HUES48 (cell line): Measurements from ENCODE around the gene OSGIN1.

Experiments
- H3K27ac ChIP-seq: one replicate; pipeline ENCODE4 v1.7.0; 2013; ENCODE audit warnings: low read depth, low read length, inconsistent platforms
- H3K27me3 ChIP-seq: 2 replicates; pipeline ENCODE4 v1.6.1; 2013; ENCODE audit warnings: mild to moderate bottlenecking, low read length; ENCODE audit not compliant: control insufficient read depth, insufficient read depth
- H3K36me3 ChIP-seq: 2 replicates; pipeline ENCODE4 v1.6.1; 2013; ENCODE audit warnings: low read length; ENCODE audit not compliant: control insufficient read depth, insufficient read depth
- H3K4me1 ChIP-seq: 2 replicates; pipeline ENCODE4 v1.6.1; 2013; ENCODE audit warnings: mild to moderate bottlenecking, low read length; ENCODE audit not compliant: control insufficient read depth, insufficient read depth
- H3K4me3 ChIP-seq: 2 replicates; pipeline ENCODE4 v1.5.1; 2013; ENCODE audit warnings: mild to moderate bottlenecking, low read depth, low read length
- H3K9ac ChIP-seq: 2 replicates; pipeline ENCODE4 v1.6.1; 2013; ENCODE audit warnings: mild to moderate bottlenecking, low read depth, low read length, moderate library complexity
- H3K9me3 ChIP-seq: 2 replicates; pipeline ENCODE4 v1.6.1; 2013; ENCODE audit warnings: low read length; ENCODE audit not compliant: control insufficient read depth, insufficient read depth

The OSGIN1 gene

DNA sequence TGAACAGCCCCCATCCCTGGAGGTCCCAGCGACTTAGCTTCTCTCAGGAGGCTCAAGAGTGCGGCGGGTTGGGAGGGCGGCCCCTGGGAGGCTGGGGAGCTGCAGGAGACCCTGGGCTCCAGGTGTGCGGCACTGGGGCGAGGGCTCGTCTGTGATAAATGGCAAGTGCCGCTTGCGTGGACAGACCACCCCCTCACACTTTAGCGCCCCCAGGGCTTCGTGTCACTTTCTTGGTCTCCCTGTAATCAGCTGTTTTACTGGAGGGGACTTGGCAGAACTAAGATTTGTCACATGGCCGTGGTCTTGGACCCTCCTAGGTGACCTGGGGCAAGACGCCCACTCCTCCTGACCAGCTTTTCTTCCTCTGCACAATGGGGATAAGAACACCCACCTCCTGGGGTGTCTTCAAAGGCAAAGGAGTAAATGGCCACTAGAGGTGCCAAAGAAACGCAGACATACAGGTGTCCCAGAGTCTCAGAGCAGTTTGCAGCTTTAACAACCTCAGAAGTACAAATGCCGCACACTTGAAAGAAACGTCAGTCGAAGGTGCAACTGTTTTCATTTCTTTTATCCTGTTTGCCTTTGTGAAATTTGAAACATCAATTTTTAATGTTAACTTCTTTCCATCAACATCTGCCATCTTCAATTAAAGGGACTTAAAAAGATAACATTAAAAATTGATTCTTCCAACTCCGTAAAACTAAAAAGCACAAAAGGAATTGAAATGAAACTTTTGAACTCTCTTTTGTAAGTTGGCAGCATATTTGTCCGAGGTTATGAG, 946 bp downstream of the OSGIN1 start:
- Histone ChIP-seq H3K36me3 (no peaks in the 10 kb centered on the region), H3K4me3 (peak overlapping the region; percentile 57), H3K27me3 (no peaks in the 10 kb centered on the region), H3K9me3 (no peaks in the 10 kb centered on the region), H3K27ac (no peak overlapping the region), H3K4me1 (peaks cover 9% of the 10 kb centered on the region), H3K9ac (no peak overlapping the region)

DNA sequence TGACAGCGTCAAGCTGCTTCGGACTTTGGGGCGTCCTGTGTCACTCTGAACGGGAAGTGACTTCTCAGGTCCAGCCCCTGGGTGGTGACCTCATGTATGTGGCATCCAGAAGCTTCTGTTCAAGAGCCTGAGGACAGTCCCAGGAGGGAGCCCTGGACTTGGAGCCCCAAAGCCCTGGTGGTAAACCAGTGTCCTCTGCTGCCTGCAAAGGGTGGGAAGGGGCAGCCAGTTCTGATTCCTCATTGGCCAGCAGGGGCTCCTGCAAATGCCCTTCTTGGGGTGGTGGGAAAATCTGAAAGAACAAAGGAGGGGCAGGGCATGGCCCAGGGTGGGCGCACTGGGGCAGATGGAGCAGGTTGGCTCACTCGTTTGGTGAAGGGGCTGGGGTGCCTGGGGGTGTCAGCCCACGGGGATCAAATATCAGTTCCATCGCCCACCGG, 1.6 kb downstream of the OSGIN1 start:
- Histone ChIP-seq H3K4me1 (peaks cover 9% of the 10 kb centered on the region), H3K4me3 (no peak overlapping the region), H3K27me3 (no peaks in the 10 kb centered on the region), H3K9me3 (no peaks in the 10 kb centered on the region), H3K36me3 (no peaks in the 10 kb centered on the region), H3K27ac (no peak overlapping the region), H3K9ac (no peak overlapping the region)

DNA sequence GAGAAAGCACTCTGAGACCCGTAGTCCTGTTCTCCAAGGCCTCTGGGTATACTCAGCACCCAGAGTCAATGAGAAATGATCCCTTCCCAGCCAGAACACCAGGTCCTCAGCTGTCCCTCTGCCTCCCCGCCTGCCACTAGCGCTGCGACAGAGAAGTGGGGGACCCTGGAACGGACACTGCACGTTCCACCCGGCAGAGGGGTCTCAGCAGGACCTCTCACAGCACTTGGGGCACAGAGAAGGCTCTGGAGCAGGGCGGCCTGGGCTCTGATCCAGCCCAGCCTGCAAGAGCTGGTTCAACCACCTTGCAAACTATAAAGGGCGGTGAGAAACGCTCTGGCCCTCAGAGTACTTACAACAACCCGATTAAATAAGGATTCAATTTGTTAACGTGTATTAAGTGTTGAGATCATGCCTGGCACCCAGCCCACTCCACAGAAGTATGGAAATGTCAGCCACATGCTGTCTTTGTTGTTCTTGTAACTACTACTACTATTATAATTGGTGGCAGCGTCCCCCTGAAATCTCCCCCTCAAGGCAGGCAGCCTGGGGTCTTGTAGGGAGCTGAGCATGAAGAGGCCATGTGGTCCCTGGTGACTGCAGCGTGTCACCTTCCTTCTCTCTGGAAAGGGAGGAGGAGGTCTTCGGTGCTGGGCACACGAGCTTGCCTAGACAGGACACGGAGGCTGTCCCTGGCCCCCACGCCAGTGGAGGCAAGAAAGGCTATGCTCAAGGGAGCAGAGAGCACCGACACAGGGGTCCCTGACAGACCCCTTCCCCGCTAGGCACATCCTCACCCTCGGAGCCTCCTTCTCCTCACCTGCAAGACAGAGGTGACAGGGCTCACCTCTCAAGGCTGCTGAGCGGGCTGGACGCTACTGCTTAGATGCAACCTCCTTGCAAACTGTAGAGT, 2.4 kb downstream of the OSGIN1 start:
- no peaks in the 10 kb centered on the region for H3K27me3 ChIP-seq
- H3K4me3 ChIP-seq: no peak overlapping the region
- H3K9me3 ChIP-seq: no peaks in the 10 kb centered on the region
- H3K36me3 ChIP-seq: no peaks in the 10 kb centered on the region
- no peak overlapping the region for H3K27ac ChIP-seq
- H3K9ac ChIP-seq: no peak overlapping the region
- H3K4me1 ChIP-seq: peaks cover 9% of the 10 kb centered on the region

DNA sequence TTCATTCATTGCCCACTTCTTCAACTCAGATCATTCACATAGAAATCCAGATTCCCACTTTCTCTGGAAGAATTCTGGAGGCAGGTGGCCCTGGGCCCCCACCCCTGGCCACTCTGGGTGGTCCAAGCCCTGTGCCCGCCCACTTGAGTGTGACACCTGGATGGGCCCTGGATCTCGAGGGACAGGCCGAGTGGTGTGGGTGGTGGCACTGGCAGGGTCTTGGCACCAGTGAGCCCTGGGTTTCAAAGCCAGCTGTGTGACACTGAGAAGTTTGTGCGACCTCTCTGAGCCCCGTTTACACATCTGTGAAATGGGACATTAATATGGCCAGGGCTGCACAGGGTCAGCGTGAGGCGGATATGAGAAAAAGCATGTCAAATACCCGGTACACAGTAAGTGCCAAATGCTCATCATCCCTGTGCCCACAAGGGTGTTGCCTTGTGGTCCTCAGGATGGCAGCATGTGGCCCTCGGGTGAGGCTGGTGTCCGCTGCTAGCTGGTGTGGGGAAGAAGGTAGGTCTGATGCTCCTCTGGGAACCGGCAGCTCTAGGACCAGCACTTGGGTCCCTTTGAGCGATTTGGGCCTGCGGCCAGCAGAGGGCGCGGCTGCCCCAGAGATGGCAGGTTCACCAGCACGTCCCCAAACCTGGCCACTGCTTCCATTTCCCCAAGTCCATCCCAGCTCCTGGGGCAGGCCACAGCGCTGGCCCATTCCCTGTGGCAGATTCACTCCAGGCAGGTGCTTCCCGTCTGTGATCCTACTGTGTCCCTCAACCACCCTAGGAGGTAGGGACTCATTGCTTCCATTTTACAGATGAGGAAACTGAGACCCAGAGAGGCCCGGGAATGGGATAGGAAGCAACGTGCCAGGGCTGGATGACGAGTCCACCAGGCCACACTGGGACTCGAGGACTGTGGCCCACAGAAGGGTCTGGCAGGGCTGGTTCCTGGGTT, 3.6 kb downstream of the OSGIN1 start:
- Histone ChIP-seq H3K4me3 (no peak overlapping the region), H3K27ac (no peak overlapping the region), H3K9me3 (no peaks in the 10 kb centered on the region), H3K9ac (no peak overlapping the region), H3K36me3 (no peaks in the 10 kb centered on the region), H3K27me3 (no peaks in the 10 kb centered on the region), H3K4me1 (peaks cover 9% of the 10 kb centered on the region)

DNA sequence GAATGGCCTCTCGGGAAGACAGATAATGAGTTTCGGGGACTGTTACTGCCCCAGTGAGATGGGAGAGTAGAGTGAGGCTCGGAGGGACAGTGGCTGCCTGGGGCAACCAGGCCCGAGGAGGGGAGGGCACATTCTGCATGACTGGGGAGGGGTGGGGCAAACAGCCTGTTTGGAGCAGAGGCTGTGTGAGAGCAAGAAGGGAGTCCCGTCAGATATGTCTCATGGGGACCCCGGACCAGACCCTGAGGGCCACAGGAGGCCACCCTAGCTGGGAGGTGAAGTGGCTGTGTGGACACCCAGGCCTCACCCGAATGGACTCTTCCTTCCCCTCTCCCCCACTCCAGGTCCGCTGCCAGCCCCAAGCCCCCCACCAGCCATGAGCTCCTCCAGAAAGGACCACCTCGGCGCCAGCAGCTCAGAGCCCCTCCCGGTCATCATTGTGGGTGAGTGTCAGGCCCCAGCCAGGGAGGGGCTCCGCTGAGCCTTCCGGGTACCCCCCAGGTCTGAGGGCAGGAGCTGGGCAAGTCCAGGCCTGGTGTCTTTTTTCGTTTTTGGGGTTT, 4.3 kb downstream of the OSGIN1 start:
- Histone ChIP-seq H3K27ac (no peak overlapping the region), H3K27me3 (no peaks in the 10 kb centered on the region), H3K4me3 (no peak overlapping the region), H3K9ac (no peak overlapping the region), H3K4me1 (peaks cover 9% of the 10 kb centered on the region), H3K9me3 (no peaks in the 10 kb centered on the region), H3K36me3 (no peaks in the 10 kb centered on the region)

DNA sequence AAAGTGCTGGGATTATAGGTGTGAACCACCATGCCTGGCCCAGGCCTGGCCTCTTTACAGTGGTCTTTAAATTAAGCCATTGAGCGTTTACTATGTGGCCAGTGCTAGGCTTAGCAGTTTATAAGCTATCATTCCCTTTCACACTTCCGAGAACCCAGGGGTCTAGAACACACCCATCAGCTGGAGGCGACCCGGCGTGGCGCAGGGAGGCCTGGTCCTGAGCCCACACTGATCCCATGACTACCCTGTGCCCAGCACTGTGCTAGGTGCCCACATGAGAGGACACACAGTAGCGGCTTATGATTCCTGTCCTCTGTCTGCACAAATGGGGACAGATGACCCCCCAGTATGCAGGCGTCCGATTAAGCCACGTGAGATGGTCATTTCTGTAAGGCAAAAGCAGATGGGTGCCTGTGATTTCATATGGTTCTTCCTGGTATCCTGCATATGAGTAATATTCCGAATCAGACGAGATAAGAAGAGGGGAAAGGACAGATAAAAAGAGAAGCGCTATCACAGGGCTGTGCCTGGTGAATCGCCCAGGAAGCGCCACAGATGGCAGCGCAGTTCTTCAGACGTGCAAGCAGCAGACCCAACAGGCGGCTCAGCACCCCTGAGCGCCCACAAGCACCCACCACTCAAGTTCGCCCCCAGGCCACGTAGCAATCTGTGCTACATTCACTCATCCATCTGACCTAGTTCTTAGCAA, 5.3 kb downstream of the OSGIN1 start:
- Histone ChIP-seq H3K9ac (no peak overlapping the region), H3K27me3 (no peaks in the 10 kb centered on the region), H3K27ac (no peak overlapping the region), H3K4me1 (peaks cover 9% of the 10 kb centered on the region), H3K36me3 (no peaks in the 10 kb centered on the region), H3K9me3 (no peaks in the 10 kb centered on the region), H3K4me3 (no peak overlapping the region)

DNA sequence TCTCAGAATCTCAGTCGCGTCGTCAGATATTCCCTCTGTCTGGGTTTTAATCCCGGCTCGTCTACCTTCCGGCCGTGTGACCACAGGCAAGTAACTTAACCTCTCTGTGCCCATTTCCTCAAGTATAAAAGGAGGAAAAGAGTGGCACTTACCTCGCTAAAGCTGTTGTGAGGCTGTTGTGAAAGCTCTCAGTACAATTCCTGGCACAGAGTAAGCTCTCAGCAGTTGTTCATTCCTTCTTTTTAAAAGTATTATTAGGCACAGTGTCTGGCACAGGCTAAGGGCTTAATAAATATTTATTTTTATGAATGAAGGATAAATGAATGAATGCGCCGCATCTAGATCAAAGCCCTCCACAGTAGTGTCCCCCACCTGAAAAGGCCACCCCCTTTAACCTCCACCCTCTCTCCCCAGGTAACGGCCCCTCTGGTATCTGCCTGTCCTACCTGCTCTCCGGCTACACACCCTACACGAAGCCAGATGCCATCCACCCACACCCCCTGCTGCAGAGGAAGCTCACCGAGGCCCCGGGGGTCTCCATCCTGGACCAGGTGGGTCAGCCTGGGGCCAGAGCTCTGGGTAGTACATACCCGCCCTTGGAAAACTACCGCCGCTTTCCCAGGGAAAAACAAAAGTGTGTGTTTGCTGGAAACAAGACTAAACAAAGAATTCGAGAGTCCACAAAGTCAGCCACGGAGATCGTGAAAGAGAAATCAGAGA, 6.0 kb downstream of the OSGIN1 start:
- H3K36me3 ChIP-seq: no peaks in the 10 kb centered on the region

DNA sequence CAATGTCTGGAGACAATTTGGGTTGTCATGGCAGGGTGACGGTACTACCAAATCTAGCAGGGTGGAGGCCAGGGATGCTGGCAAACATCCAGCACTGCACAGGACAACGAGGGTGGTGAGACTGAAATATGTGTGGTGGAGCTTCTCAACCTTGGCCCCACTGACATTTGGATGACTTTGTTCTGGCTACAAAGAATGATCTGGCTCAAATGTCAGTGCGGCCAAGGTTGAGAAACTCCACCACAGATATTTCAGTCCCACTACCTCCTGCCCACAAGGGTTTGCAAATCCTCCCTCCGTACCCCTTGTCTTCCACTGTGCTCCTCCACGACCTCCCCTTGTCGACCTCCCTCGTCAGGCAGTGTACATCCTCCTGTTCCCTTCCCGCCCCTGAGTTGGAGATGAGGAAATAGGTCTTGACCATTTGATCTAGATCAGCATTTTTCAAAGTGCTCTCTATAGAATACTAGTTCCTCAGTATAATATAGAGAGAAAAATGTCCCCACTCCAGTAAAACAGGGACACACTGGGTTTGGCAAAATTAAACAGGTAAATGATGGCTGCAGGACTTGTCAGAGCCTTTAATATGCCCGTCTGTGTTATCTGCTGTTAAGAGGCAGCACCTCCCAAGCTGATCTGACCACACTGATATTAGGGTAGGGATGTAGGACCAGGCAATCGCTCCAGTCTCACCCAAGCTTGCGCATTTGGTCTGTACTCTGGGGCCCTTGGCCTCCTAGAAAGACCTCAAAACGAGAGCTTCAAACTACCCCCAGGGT, 6.8 kb downstream of the OSGIN1 start:
- Histone ChIP-seq H3K27ac (no peak overlapping the region), H3K9me3 (no peaks in the 10 kb centered on the region), H3K36me3 (no peaks in the 10 kb centered on the region), H3K4me3 (no peak overlapping the region), H3K4me1 (no peaks in the 10 kb centered on the region), H3K27me3 (no peaks in the 10 kb centered on the region), H3K9ac (no peak overlapping the region)

More for the DNA sequence above, 6.0 kb downstream of the OSGIN1 start:
- Histone ChIP-seq H3K9me3 (no peaks in the 10 kb centered on the region), H3K9ac (no peak overlapping the region), H3K27me3 (no peaks in the 10 kb centered on the region), H3K27ac (no peak overlapping the region), H3K4me1 (peaks cover 5% of the 10 kb centered on the region; the same call in 1 of the 2 replicates), H3K4me3 (no peak overlapping the region)

DNA sequence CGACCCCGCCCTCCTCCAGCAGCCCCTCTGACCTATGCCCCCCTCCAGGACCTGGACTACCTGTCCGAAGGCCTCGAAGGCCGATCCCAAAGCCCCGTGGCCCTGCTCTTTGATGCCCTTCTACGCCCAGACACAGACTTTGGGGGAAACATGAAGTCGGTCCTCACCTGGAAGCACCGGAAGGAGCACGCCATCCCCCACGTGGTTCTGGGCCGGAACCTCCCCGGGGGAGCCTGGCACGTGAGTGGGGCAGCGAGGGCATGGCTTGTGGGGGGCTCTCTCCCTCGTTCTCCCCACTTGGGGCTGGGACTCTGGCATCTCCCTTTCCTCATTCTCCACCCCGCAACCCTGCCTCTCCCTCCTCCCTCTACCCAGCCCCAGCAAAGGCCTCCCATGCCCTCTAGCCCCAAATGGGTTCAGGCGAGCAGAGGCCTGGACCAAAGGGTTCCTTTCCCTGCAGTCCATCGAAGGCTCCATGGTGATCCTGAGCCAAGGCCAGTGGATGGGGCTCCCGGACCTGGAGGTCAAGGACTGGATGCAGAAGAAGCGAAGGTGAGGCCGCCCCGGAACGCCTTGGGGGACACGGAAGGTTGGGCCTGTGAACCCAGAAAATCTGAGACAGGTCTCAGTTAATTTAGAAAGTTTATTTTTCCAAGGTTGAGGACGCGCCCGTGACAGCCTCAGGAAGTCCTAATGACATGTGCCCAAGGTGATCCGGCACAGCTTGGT, 7.6 kb downstream of the OSGIN1 start:
- no peak overlapping the region for H3K4me3 ChIP-seq
- no peaks in the 10 kb centered on the region for H3K4me1 ChIP-seq
- no peak overlapping the region for H3K27ac ChIP-seq
- H3K9me3 ChIP-seq: no peaks in the 10 kb centered on the region
- H3K36me3 ChIP-seq: no peaks in the 10 kb centered on the region
- H3K9ac ChIP-seq: no peak overlapping the region
- no peaks in the 10 kb centered on the region for H3K27me3 ChIP-seq
